GM19351 (cell line): ENCODE data around the gene RBSN.

ENCODE experiments used
- ATAC-seq: cut with Tn5 transposase; IDR thresholded peaks from one replicate; pipeline ENCODE4 v1.9.1; 2021; ENCODE audit warnings: mild to moderate bottlenecking, moderate library complexity; ENCODE audit not compliant: unreplicated experiment

RBSN gene

GRCh38 chr3:15063238-15063637 is 35.7 kb downstream of the RBSN start:
- no peak for ATAC-seq

GRCh38 chr3:15060029-15060428 is 38.9 kb downstream of the RBSN start:
- no peak for ATAC-seq

GRCh38 chr3:15056676-15057404 is 42.1 kb downstream of the RBSN start:
- ATAC-seq: no peak

- peak; percentile 44 for ATAC-seq
Measured at GRCh38 chr3:15055019-15055557, 43.9 kb downstream of the RBSN start.

GRCh38 chr3:15053541-15053940 is 45.4 kb downstream of the RBSN start:
- no peak for ATAC-seq

- no peak for ATAC-seq
Measured at GRCh38 chr3:15052335-15053242, 46.4 kb downstream of the RBSN start.

GRCh38 chr3:15051531-15051930 is 47.4 kb downstream of the RBSN start:
- ATAC-seq: peak; percentile 60

GRCh38 chr3:15050405-15051092 is 48.4 kb downstream of the RBSN start:
- ATAC-seq: peak; percentile 85

GRCh38 chr3:15049584-15049983 is 49.4 kb downstream of the RBSN start:
- ATAC-seq: no peak

- no peak for ATAC-seq
Measured at GRCh38 chr3:15045667-15046066, 53.3 kb downstream of the RBSN start.

GRCh38 chr3:15044326-15044725 is 54.6 kb downstream of the RBSN start:
- ATAC-seq: no peak

- no peak for ATAC-seq
Measured at GRCh38 chr3:15043408-15044171, 55.4 kb downstream of the RBSN start.

- ATAC-seq: no peak
Measured at GRCh38 chr3:15042936-15043335, 56.0 kb downstream of the RBSN start.

GRCh38 chr3:15041950-15042349 is 57.0 kb downstream of the RBSN start:
- ATAC-seq: no peak

GRCh38 chr3:15040844-15041243 is 58.1 kb downstream of the RBSN start:
- no peak for ATAC-seq

- ATAC-seq: no peak
Measured at GRCh38 chr3:15038306-15038705, 60.6 kb downstream of the RBSN start.

- ATAC-seq: no peak
Measured at GRCh38 chr3:15033103-15033502, 65.8 kb downstream of the RBSN start.

- no peak for ATAC-seq
Measured at GRCh38 chr3:15032650-15033049, 66.3 kb downstream of the RBSN start.

- ATAC-seq: no peak
Measured at GRCh38 chr3:15029625-15030024, 69.3 kb downstream of the RBSN start.

GRCh38 chr3:15023719-15024118 is 75.2 kb downstream of the RBSN start:
- no peak for ATAC-seq
